Choroid plexus epithelial cell (primary cell): Measurements from ENCODE around the gene PKD2L1.
"Not testable (repeated sequence)": the region's sequence is repeated elsewhere in the genome, so short reads cannot be mapped to it uniquely, and the experiment has no call there.

Source experiments
- DNase-seq: peaks from one replicate; pipeline ENCODE4 v3.0.0-alpha.2; 2010; ENCODE audit warnings: low read depth
- H3K4me3 ChIP-seq: 2 replicates; pipeline ENCODE4 v1.5.1; 2011; ENCODE audit warnings: low read depth, mild to moderate bottlenecking, control low read depth, low read length, moderate library complexity
- CTCF ChIP-seq: conservative IDR thresholded peaks from 2 replicates; pipeline ENCODE4 v1.5.1; 2011; ENCODE audit warnings: low read depth, mild to moderate bottlenecking, control low read depth, inconsistent platforms, low read length, moderate library complexity

The PKD2L1 gene

DNA sequence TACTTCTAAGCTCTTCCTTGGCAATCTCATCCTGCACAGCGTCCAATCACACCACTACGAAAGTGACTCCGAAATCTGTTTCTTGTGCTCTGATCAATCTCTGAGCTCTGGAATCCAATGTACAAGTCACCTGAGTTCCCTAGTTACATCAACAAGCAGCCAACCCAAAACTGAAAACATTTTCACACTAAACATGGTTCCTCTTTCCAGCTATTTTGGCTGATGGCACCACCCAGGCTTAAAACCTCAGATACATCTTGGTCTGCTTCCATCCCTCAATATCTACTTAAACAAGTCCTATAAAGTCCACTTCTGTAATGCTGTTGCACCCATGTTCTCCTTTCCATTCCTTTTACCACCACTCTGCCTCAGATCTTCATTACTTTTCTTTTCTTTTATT, 47.1 kb downstream of the PKD2L1 start:
- no peak for TF ChIP-seq CTCF
- no peak for DNase-seq
- H3K4me3 ChIP-seq = no peak overlapping the region

GRCh38 chr10:100276971-100277370, 53.1 kb downstream of the PKD2L1 start:
- not testable (repeated sequence) for DNase-seq

DNA sequence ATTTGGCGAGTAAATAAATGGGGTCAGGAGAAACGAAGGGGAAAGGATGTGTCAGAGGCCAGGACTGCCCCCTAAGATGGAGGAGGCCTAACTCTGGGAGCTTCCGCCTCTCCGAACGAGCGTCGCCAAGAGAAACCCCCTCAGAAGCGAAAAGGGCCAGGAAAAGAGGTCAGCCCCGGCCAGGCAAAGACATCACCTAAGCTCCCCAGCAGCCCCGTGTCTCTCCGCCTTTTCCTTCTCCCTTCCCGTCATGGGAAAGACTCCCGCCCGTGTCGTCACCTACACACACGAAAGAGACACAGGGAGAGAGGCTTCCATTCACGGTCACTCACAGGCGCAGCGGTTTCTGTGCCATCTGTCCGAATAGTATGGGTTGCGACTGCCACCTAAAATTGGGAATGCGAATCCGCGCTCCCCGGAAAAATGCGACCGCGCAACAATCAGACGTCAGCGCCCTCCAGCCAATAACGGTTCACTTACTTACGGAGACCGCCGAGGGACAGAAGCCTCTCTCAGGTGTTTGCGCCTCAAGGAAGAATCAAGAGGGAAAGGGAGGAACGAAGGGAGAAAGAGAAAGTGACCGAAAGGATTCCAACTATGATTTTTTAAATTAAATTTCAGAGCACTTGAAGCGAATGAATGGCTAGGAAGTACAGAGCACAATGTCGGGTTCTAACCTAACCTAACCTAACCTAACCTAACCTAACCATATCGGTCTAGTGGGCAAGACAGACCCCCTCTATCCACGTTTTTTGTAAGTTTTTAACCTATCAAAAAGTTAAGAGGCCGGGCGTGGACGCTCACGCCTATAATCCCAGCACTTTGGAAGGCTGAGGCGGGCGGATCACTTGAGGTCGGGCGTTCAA, 62.6 kb downstream of the PKD2L1 start, which contains the start of gene CWF19L1:
TSS of gene CWF19L1 (minus strand) at position 400 of the 866 bp plus-strand sequence. CDS start at position 355, 45 bp downstream.
- peak within 1 kb of the TSS; percentile 100 for H3K4me3 ChIP-seq
- peak; percentile 93 for DNase-seq
- TF ChIP-seq CTCF = no peak

More at GRCh38 chr10:100276971-100277370, 53.1 kb downstream of the PKD2L1 start:
- not testable (repeated sequence) for H3K4me3 ChIP-seq

- no peak for TF ChIP-seq CTCF
- H3K4me3 ChIP-seq = peak overlapping the region; percentile 100
- DNase-seq = no peak
Measured at GRCh38 chr10:100265821-100266485, 64.1 kb downstream of the PKD2L1 start.

DNA sequence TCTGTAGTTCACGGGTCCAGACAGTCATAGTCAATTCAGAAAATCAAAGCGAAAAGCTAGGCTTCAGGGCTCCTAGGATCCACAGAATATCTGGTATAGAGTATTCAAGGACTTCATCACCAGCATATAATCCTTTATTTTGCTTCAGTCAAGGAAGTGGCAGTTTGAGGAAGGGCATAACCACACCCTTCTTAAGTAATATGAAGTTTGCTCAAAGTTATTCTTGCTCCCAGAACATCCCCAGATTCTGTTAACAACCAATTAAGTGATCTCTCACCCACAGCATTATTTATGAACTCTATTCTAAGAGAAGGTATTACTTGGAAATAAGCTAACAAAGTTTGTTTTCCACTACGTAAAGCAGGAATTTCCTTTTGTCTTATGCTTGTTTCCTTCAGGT, 75.8 kb downstream of the PKD2L1 start:
- no peak for DNase-seq
- no peak overlapping the region for H3K4me3 ChIP-seq
- TF ChIP-seq CTCF = no peak

- no peak for TF ChIP-seq CTCF
- no peak overlapping the region for H3K4me3 ChIP-seq
- no peak for DNase-seq
Measured at GRCh38 chr10:100253041-100253440, 77.0 kb downstream of the PKD2L1 start.

- no peak for DNase-seq
- TF ChIP-seq CTCF = no peak
- H3K4me3 ChIP-seq = no peak overlapping the region
Measured at GRCh38 chr10:100248820-100249219, 81.2 kb downstream of the PKD2L1 start.
